Activated CD4-positive, alpha-beta T cell treated with anti-CD3 and anti-CD28 coated beads, Interleukin-2, amount 10 ng/mL, durations not matched to agents 24 days and 14 days (primary cell): ENCODE results near the gene SLC9A9. TPM values are rescaled to one million over a fixed set of nuclear protein-coding genes. Genes with fewer than 3 reads are reported as not detected.

ENCODE experiments used
- DNase-seq: peaks from one replicate; pipeline ENCODE4 v3.0.0; 2022
- H3K27ac Mint-ChIP-seq: one replicate; pipeline ENCODE4 v1.8.0; 2022; ENCODE audit warnings: mild to moderate bottlenecking, mixed read lengths
- H3K27me3 Mint-ChIP-seq: one replicate; pipeline ENCODE4 v1.8.0; 2022; ENCODE audit warnings: mixed read lengths
- H3K36me3 Mint-ChIP-seq: one replicate; pipeline ENCODE4 v1.8.0; 2022; ENCODE audit warnings: low read depth, mild to moderate bottlenecking, mixed read lengths
- H3K4me1 Mint-ChIP-seq: one replicate; pipeline ENCODE4 v1.8.0; 2021; ENCODE audit warnings: mixed read lengths
- H3K4me3 Mint-ChIP-seq: one replicate; pipeline ENCODE4 v1.8.0; 2022; ENCODE audit warnings: mild to moderate bottlenecking, moderate library complexity, mixed read lengths
- H3K9me3 Mint-ChIP-seq: one replicate; pipeline ENCODE4 v1.8.0; 2021; ENCODE audit warnings: mixed read lengths
- intact Hi-C: fragments of 100-400 bp; cut with micrococcal nuclease; formaldehyde crosslinking; loops from one replicate; pipeline ENCODE4 v1.15.1; 2023
- total RNA-seq: library from RNA; stranded (reverse); gene quantifications from 2 replicates; pipeline ENCODE4 v1.2.3, GENCODE V29; 2022

Gene SLC9A9
- total RNA-seq, 1 donor from 2014 or later, result 1.3 TPM

DNA sequence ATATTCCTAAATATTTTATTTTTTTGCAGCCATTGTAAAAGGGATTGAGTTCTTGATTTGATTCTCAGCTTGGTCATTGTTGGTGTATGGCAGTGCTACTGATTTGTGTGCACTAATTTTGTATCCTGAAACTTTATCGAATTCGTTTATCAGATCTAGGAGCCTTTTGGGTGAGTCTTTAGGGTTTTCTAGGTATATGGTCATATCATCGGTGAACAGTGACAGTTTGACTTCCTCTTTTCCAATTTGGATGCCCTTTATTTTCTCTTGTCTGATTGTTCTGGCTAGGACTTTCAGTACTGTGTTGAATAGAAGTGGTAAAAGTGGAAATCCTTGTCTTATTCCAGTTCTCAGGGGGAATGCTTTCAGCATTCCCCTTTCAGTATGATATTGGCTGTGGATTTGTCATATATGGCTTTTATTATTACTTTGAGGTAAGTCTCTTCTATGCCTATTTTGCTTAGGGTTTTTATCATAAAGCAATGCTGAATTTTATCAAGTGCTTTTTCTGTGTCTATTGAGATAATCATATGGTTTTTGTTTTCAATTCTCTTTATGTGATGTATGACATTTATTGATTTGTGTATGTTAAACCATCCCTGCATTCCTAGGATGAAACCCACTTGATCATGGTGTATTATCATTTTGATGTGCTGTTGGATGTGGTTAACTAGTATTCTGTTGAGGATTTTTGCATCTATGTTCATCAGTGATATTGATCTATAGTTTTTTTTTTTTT is 11.4 kb upstream of the SLC9A9 start:
- H3K4me3 Mint-ChIP-seq, result no peak overlapping the region
- DNase-seq, result no peak
- H3K4me1 Mint-ChIP-seq, result peaks cover 9% of the 10 kb centered on the region
- H3K27me3 Mint-ChIP-seq, result peaks cover 35% of the 10 kb centered on the region
- no peaks in the 10 kb centered on the region for H3K36me3 Mint-ChIP-seq
- no peak overlapping the region for H3K27ac Mint-ChIP-seq
- H3K9me3 Mint-ChIP-seq, result peaks cover 22% of the 10 kb centered on the region
- intact Hi-C loops, result no loop called here

DNA sequence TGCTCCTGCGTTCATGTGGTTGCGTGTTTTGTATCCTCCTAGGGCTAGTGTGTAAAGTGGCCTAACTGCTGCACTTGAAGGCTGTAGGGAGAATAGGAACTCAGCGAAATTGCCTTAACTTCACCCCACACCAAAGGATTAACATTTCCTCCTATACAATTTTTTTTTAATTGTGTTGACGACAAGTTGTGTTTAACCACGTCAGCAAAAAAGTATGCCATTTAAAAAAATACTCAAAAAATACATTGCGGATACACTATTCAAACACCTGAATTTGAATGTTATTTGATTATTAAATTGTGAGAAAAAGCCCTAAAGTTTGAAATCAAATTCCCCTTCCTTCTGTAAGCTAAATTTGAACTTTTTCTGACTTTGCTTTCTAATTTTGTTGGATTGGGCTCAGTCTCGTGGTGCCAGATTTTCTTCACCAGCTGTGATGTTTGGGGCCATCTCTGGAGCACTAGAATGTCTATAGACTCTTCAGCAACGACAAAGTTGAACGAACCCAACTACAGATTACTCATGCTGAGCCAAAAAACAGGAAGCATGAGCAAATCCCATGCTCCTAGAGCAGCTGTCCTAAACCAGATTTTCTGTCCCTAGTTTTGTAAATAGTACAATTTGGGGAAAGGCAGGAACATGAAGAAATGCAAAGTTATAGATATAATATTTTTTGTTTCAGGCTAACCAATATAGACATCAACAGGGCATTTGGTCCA is 8.1 kb upstream of the SLC9A9 start:
- DNase-seq, result no peak
- Mint-ChIP-seq H3K4me3 (no peak overlapping the region), H3K27me3 (peaks cover 29% of the 10 kb centered on the region), H3K4me1 (peaks cover 9% of the 10 kb centered on the region), H3K36me3 (no peaks in the 10 kb centered on the region), H3K9me3 (peaks cover 21% of the 10 kb centered on the region), H3K27ac (no peak overlapping the region)
- intact Hi-C loops, result no loop called here

DNA sequence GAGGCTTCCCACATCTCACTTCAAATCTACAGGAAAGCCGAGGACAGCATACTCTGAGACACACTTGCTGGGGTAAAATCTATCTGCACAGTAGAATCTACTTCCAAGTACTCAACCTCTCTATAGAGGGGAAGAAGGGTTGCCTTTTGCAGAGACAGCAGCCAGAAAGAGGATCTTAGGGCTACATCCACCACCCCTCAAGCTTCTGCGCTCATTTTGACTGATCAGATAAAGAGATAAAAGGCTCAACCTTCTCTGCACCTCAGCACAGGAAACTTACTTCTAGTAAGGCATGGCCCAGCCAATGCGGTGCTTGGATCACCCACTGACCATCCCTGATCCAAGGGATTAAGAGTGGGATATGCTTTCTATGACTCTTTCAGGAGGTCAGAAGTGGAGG is 6.9 kb upstream of the SLC9A9 start:
- peak; percentile 67 for DNase-seq
- no peaks in the 10 kb centered on the region for H3K36me3 Mint-ChIP-seq
- H3K27me3 Mint-ChIP-seq, result peaks cover 20% of the 10 kb centered on the region
- H3K27ac Mint-ChIP-seq, result no peak overlapping the region
- peaks cover 12% of the 10 kb centered on the region for H3K4me1 Mint-ChIP-seq
- intact Hi-C loops, result no loop called here
- peaks cover 11% of the 10 kb centered on the region for H3K9me3 Mint-ChIP-seq
- H3K4me3 Mint-ChIP-seq, result peak overlapping the region; percentile 18

- DNase-seq, result no peak
- no peaks in the 10 kb centered on the region for H3K9me3 Mint-ChIP-seq
- no peak overlapping the region for H3K4me3 Mint-ChIP-seq
- H3K4me1 Mint-ChIP-seq, result peaks cover 43% of the 10 kb centered on the region
- no peak overlapping the region for H3K27ac Mint-ChIP-seq
- intact Hi-C loops, result no loop called here
- H3K27me3 Mint-ChIP-seq, result peaks cover 2% of the 10 kb centered on the region
- H3K36me3 Mint-ChIP-seq, result peaks cover 2% of the 10 kb centered on the region
Observed at GRCh38 chr3:143851331-143852017, 3.2 kb upstream of the SLC9A9 start.

DNA sequence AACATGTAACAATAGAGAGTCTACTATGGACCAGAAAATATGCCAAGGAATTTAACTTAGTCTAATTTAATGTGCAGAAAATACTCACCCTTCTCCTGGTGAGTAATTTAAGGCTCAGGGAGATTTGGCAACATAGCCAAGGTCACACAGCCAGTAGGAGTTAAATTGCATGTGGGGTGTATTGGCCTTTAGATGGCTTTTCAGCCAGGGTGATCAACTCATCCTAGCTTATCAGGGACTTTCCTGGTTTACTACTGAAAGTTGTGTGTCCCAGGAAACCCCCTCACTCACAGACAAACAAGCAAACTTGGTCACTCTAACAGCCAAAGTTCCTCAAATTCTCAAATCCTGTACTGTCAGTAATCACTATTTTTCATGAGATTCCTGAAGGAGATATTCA is 2.6 kb upstream of the SLC9A9 start:
- intact Hi-C loops, result no loop called here

DNA sequence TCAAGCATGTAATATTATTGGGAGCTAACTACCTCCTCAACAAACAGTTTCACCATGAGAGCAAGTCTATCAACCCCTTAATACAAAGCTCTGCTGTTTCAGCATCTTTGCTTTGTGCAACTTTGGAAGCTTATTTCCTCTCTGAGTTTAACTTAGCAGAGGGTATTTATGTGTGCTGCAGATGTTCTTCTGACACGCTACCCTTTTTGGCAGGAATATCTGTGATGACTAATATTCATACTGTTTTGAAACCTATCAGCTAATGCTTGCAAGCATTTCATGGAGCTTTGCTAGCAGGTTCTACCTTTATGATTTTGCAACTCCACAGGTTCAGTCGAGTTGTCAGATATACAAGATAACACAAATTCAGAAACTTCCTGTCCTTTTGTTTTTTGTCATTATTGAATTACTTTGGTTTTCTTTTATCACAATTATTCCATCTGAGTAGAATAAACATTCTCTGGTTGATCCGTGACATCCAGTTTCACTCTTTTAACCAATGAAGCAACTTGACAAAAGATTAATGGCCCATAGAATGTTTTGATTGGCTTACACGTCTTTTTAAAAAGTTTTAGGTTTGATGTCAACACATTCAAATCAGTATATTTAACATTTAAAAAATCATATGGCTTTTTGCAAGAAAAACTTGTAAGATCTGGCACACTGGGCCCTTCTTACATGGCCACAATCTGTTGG is 1.7 kb upstream of the SLC9A9 start:
- Mint-ChIP-seq H3K27me3 (peaks cover 5% of the 10 kb centered on the region), H3K4me3 (peak overlapping the region; percentile 92), H3K4me1 (peaks cover 46% of the 10 kb centered on the region), H3K9me3 (no peaks in the 10 kb centered on the region), H3K36me3 (peaks cover 4% of the 10 kb centered on the region), H3K27ac (no peak overlapping the region)
- intact Hi-C loops, result loop anchor here (2.0 to 10.0 kb wide), 3 partner anchors 35 to 1125 kb away; partner anchors contain the start of gene TRPC1
- no peak for DNase-seq

More for the DNA sequence above, 2.6 kb upstream of the SLC9A9 start:
- Mint-ChIP-seq H3K4me1 (peaks cover 45% of the 10 kb centered on the region), H3K9me3 (no peaks in the 10 kb centered on the region), H3K4me3 (no peak overlapping the region), H3K27me3 (peaks cover 2% of the 10 kb centered on the region), H3K27ac (no peak overlapping the region), H3K36me3 (peaks cover 2% of the 10 kb centered on the region)
- DNase-seq, result no peak

DNA sequence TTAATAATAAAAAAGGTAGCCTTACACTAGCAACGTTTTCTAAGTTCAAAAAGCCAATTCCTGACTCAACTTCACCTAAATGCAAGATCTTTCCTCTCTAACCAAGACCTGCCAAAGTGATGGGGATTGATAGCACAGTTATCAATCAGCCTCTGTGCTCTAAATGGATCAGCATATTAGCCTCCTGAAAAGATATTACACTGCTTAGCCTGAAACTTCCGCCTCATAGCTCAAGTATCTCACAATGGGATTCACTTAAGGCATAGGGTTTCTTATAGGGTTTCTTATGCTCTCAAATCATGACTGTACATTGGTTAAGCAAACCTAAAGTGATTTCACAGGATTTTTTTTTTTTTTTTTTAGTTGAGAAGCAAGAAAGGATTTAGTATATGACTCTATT is 436 bp upstream of the SLC9A9 start:
- peak overlapping the region; percentile 92 for H3K4me3 Mint-ChIP-seq
- H3K27ac Mint-ChIP-seq, result peak overlapping the region; percentile 87
- H3K36me3 Mint-ChIP-seq, result peaks cover 4% of the 10 kb centered on the region
- intact Hi-C loops, result loop anchor here (1.0 to 10.0 kb wide), 5 partner anchors 16 to 1124 kb away; partner anchors contain the start of genes DIPK2A and TRPC1
- H3K4me1 Mint-ChIP-seq, result peaks cover 45% of the 10 kb centered on the region
- DNase-seq, result no peak
- H3K27me3 Mint-ChIP-seq, result peaks cover 6% of the 10 kb centered on the region
- no peaks in the 10 kb centered on the region for H3K9me3 Mint-ChIP-seq

- Mint-ChIP-seq H3K4me1 (peaks cover 35% of the 10 kb centered on the region), H3K36me3 (peaks cover 6% of the 10 kb centered on the region), H3K4me3 (no peak overlapping the region), H3K9me3 (no peaks in the 10 kb centered on the region), H3K27me3 (peaks cover 9% of the 10 kb centered on the region), H3K27ac (no peak overlapping the region)
- no peak for DNase-seq
- intact Hi-C loops, result loop anchor here (10.0 kb wide), 1 partner anchor 1119 kb away; the partner anchor contains the start of gene TRPC1
Observed at GRCh38 chr3:143843587-143843986, 4.7 kb downstream of the SLC9A9 start.

DNA sequence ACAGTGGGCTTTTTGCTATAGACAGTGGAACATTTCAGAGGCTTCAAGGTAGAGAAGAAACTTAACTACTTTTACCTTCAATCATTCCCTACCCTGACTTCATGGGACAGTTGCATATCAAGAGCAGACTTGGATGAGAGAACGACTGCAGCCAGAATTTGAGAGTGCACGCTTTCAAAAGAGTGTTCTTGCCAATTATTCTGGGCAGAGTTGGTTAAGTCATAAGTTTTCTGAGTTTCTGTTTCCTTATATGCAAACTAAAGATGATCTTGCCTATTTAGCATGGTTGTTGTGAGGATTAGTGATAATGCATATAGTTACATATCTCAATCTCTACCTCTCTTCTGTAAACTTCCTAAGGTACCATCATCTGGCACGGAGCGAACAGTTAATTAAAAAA is 7.6 kb downstream of the SLC9A9 start:
- Mint-ChIP-seq H3K27me3 (peaks cover 8% of the 10 kb centered on the region), H3K36me3 (peaks cover 6% of the 10 kb centered on the region), H3K4me3 (no peak overlapping the region), H3K4me1 (peaks cover 18% of the 10 kb centered on the region), H3K27ac (no peak overlapping the region), H3K9me3 (no peaks in the 10 kb centered on the region)
- no peak for DNase-seq
- intact Hi-C loops, result loop anchor here (10.0 kb wide), 1 partner anchor 1116 kb away; the partner anchor contains the start of gene TRPC1

GRCh38 chr3:143839980-143840379 is 8.3 kb downstream of the SLC9A9 start:
- peaks cover 4% of the 10 kb centered on the region for H3K36me3 Mint-ChIP-seq
- H3K27me3 Mint-ChIP-seq, result peaks cover 6% of the 10 kb centered on the region
- H3K4me3 Mint-ChIP-seq, result no peak overlapping the region
- peaks cover 14% of the 10 kb centered on the region for H3K4me1 Mint-ChIP-seq
- no peak overlapping the region for H3K27ac Mint-ChIP-seq
- intact Hi-C loops, result loop anchor here (10.0 kb wide), 3 partner anchors 395 to 1115 kb away; partner anchors contain the start of genes TRPC1 and U2SURP
- no peak for DNase-seq
- H3K9me3 Mint-ChIP-seq, result no peaks in the 10 kb centered on the region

- peaks cover 9% of the 10 kb centered on the region for H3K4me1 Mint-ChIP-seq
- no peaks in the 10 kb centered on the region for H3K9me3 Mint-ChIP-seq
- peaks cover 4% of the 10 kb centered on the region for H3K27me3 Mint-ChIP-seq
- intact Hi-C loops, result loop anchor here (10.0 kb wide), 2 partner anchors 392 to 832 kb away; partner anchors contain the start of gene U2SURP
- H3K27ac Mint-ChIP-seq, result no peak overlapping the region
- no peak overlapping the region for H3K4me3 Mint-ChIP-seq
- peaks cover 2% of the 10 kb centered on the region for H3K36me3 Mint-ChIP-seq
- DNase-seq, result no peak
Observed at GRCh38 chr3:143837076-143837475, 11.2 kb downstream of the SLC9A9 start.

- peaks cover 16% of the 10 kb centered on the region for H3K4me1 Mint-ChIP-seq
- H3K4me3 Mint-ChIP-seq, result no peak overlapping the region
- intact Hi-C loops, result loop anchor here (10.0 kb wide), 2 partner anchors 391 to 831 kb away; partner anchors contain the start of gene U2SURP
- no peak overlapping the region for H3K27ac Mint-ChIP-seq
- H3K36me3 Mint-ChIP-seq, result peaks cover 2% of the 10 kb centered on the region
- DNase-seq, result no peak
- no peaks in the 10 kb centered on the region for H3K9me3 Mint-ChIP-seq
- peaks cover 4% of the 10 kb centered on the region for H3K27me3 Mint-ChIP-seq
Observed at GRCh38 chr3:143835312-143835711, 13.0 kb downstream of the SLC9A9 start.

GRCh38 chr3:143832433-143832832 is 15.8 kb downstream of the SLC9A9 start:
- intact Hi-C loops, result loop anchor here (1.0 to 10.0 kb wide), 4 partner anchors 16 to 828 kb away; partner anchors contain the start of genes DIPK2A, SLC9A9 and U2SURP
- no peak overlapping the region for H3K4me3 Mint-ChIP-seq
- no peaks in the 10 kb centered on the region for H3K9me3 Mint-ChIP-seq
- no peaks in the 10 kb centered on the region for H3K27me3 Mint-ChIP-seq
- DNase-seq, result no peak
- H3K4me1 Mint-ChIP-seq, result peaks cover 19% of the 10 kb centered on the region
- peaks cover 4% of the 10 kb centered on the region for H3K36me3 Mint-ChIP-seq
- no peak overlapping the region for H3K27ac Mint-ChIP-seq
